GM19468 (cell line): ENCODE data around the gene C17orf107.

Experiments used
- ATAC-seq: cut with Tn5 transposase; IDR thresholded peaks from one replicate; pipeline ENCODE4 v1.9.1; 2021; ENCODE audit warnings: mild to moderate bottlenecking, moderate library complexity, moderate number of reproducible peaks; ENCODE audit not compliant: unreplicated experiment; ENCODE audit errors: extremely low read depth

Gene C17orf107

DNA sequence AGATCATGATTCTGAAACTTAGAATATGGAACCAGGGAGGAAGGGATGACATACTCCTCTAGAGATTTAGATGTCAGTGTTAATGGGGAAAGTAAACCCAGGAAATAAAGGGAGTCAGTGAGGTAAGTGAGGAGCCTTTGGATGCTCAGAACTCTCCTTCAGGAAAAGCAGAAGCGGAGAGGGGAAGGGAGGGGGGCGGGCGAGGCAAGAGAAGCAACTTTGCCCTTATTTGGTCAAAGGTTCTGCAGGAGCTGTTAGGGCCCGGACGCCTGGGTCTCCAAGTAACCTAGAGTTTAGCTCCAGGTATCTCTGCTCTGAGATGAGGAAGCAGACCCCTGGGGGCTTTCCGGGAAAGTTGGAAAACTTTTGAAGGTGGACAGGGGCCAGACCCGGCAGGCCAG is 47.7 kb downstream of the C17orf107 start:
- ATAC-seq = no peak

DNA sequence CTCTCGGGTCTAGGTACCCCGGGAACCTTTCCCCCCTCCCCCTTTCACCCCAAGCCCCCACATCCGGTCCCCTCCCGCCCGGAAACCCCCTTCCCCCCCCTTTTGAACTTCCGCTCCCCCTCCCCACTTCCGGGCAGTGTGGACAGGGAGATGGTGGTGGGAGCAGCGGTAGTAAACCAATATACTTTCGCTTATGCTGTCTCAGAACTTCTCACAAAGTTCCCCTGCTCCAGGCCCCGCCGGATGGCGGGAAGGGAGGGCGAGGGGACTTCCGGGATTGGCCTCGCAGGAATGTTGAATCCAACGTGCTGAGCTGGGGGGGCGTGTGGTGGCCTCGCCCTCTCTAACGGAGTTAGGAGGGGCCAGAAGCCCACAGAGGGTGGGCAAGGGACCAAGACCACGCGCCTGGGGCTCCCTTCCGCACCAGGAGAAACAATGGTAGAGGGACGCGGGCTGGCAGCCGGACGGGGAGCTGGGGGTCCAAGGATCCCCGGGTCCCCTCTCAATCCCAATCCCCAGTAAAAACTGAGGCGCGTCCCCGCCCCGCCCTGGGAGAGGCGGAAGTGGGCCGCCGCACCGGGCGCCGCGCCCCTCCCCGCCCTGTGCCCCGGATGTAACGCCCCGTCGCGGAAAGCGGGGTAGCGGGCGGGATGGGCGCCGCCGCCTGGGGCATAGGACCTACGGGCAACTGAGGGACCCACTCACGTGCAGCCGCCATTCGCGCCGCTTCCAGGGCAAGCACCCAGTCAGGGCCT is 48.3 kb downstream of the C17orf107 start:
- no peak for ATAC-seq

DNA sequence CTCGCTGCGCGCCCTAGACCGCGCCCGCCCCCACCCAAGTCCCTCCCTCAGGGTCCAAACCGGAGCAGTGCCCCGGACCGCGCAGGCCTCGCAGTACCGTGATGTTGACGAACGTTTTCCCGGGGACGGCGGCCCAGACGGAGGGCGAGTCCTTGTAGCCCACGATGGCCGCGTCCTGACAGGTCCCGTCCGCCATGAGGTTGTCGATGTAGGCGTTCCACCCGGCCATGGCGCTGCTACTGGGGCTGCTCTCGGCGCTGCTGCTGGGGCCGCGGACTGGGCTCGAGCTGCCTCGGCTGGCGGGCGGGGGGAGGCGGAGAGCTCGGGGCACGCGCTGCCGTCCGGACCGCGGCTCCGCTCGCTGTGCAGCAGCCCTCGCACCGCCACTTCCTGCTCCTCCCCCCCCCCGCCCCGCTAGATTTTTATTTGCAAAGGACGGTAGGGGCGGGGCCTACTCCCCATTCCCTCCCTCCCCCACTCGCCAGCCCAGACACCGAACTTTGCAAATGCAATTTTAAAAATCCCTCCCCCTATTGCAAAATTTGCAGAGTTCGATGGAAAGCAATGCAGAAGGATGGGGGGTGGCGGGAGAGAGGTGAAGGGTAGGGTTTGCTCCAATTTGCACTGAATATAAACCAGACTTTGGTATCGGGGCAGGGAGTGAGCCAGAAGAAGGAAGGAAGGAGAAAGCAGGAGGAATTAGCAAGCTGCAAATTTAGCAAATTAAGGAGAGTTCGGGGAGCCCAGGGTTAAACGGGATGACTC is 49.0 kb downstream of the C17orf107 start, which contains the start of gene PFN1:
PFN1 (minus strand) TSS at position 365 of the 765 bp plus-strand sequence; CDS start at position 229, 136 bp downstream.
- ATAC-seq = no peak

DNA sequence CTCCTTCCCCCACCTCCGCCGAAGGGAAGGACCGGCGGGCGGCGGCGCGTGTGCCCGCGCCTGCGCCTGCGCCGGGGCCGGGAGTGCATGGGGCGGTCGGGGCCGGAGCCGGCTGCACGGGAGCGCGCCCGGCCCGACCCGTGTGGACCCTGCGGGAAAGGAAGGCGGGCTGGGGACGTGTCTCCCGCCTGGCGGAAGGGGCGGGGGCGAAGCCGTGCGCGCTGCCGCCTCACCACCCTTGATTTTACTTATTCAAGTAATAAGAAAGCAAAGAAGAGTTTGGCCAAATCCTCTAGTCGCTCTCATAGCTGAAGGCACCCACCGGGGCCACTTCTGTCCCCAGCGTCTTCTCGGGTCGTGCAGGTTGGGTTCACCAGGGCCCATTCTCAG is 49.6 kb downstream of the C17orf107 start:
- no peak for ATAC-seq

DNA sequence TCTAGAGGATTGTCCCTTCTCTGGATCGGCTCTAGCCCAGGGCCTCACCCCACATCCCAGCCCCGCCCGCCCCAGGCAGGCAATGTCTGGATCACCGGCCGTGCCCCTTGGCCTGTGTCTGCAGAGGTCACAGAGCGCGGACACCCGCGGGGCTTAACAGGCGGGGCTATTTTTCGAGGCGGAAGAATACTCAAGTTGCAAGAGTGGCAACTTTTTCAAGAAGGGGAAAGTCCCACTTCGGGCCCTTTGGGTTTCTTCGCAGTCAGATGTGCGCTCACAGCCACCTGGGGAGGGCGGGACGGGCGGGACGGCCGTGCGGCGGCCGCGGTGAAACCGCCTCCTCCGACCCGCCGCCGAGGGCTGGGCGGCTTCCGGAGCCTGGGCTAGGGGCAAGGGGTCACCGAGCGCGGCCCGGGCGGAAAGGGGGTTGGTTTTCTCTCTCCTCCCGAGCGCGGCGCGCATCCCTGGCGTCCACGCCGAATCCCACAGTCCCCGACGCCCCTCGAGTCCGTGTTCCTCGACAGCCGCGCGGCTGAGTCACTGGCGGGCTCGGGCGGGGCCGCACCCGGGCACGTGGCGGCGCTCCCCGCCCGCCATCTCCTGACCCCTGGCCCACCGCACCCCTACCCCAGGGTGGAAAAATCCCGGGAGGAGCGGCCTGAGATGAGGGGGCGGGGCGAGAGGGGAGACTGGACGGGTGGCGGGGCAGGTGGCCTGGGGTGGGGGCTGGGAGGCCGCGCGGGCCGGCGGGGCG is 50.2 kb downstream of the C17orf107 start:
- ATAC-seq = no peak

DNA sequence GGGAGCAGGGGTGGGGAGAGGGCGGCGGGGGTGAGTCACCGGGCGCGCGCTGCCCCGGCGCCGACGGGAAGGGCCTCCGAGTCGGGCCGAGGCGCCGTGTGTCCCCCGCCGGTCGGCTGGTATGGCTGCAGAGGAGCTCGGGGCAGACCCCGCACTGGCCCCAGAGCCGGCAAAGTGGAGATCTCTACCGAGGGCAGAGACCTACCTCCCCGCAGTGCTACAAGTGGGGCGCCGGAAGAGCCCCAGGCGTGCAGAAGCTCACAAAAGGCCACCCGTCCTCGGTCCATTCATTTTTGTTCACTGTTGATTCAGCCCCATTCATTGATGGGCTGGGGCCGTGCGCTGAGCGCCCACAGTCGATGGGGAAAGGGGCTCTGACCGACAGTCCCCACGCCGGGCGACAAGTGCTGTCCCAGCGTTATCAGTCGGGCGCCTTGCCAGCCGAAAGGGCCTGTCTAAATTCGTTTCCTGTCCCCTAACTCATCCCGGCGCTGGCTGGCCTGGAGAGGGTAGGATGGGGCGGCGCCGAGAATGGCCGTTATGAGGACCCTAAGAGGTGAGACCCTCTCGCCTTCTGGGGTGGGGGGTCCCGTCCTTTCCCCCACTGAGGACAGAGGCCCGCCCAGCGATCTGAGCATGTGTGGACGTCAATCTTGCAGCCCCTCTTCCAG is 50.9 kb downstream of the C17orf107 start:
- no peak for ATAC-seq

- ATAC-seq = no peak
Observed at GRCh38 chr17:4950746-4951204, 51.4 kb downstream of the C17orf107 start, which contains the start of gene ENO3. Gene ENO3, plus strand, starts transcription at chr17:4951119. Its CDS starts 711 bp downstream, at chr17:4951830.

- no peak for ATAC-seq
Observed at GRCh38 chr17:4951486-4951885, 52.1 kb downstream of the C17orf107 start.
